Measurements from ENCODE around the gene ARHGEF25.

Gene ARHGEF25

DNA sequence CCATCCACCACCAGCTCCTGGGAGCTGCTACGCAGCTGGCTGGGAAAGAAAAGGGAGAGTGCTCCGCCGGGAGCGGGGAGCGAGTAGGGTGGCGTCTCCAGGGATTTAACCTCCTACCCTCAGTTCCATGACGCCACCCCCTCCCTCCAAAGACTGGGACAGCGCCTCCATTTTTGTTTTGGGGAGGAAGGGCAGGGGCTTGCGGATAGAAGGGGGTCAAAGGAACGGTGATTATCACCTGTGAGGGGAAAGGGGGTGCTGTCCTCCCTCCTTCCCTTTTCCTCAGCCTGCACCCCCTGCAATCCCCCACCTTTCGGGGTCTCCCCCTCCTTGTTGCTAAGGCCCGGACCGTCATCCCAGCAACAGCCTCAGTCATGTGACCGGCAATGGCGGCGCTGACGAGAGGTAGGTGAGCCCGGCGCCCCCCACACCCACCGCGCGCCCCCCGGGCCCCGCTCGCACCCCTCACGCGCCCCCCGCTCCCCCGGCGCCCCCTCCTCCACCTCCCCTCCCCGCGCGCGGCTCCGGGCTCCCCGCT, 6.7 kb upstream of the ARHGEF25 start, which contains the start of gene DTX3:
DTX3 (plus strand) TSS at position 371 of the 538 bp plus-strand sequence. CDS start 1,694 bp downstream, outside the sequence.
- peak within 1 kb of the TSS; percentile 75 for H3K4me3 ChIP-seq (ENCODE audit: low read depth, low read length)
- DNase-seq (ENCODE audit: low read depth), result no peak
- TF ChIP-seq CTCF (IDR thresholded peaks at IDR 0.05; ENCODE audit: low read depth, low read length, missing control alignments), result no peak

DNA sequence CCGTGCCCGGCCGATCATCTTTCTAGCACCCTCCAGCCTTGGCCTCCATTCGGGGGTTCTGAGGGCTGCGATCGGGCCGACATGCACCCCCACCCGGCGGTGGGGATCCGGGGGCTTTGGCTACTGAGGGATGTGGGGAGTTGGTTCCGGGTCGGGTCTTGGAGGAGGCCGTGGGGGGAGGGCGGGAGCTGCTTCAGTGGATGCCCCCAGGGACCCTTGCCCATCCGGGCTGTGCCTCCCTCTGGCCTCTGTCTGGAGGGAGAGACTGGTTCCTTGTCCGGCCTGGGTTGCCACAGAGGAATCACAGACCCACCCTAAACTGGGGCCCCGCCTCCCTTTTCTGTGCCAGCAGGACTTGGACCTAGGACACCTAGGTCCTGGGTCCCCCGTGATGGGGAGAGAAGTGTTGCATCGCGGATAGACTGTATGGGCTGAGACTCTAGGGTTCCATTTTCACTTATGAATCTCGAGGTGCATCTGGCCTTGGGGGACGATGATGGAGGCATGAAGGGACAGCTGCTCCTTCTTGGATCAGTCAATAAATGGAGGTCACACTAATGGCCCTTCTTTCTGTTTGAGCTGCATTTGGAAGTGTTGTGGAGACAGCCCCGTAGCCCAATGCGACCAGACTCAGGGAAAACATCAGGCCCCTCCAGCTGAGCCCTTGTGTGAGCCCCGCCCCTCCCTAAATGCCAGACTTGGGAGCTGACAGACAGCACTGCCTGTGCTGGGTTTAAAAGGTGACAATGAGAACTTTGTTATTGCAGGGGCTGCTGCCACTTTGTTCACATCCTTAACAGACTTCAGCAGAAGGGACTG, 6.0 kb upstream of the ARHGEF25 start:
- DNase-seq (ENCODE audit: low read depth), result no peak
- TF ChIP-seq CTCF (IDR thresholded peaks at IDR 0.05; ENCODE audit: low read depth, low read length, missing control alignments), result no peak
- H3K4me3 ChIP-seq (ENCODE audit: low read depth, low read length), result peak overlapping the region; percentile 75

DNA sequence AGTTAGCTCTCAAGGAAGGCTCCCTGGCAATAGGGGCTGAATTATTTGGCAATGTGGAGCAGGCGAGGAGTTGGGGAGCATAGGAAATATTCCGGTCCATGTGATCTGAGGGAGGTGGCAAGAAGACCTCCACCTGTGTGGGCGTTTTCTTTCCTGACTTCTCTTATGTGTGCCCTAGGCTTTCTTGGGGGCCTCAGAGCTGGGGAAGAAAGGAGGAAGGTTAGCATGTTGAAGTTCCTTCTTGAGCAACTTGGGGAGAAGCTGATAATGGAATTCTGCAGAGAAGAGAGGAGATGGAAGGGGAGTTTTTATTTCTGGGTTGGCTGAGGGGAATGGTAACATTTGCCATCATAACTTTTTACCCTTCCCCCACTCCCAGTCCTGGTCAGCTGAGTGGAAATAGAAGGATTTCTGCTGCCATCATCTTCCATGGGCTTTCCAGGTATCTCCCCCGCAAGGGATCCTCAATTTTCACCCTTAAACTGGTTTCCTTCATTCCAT, 5.4 kb upstream of the ARHGEF25 start:
- no peak overlapping the region for H3K4me3 ChIP-seq (ENCODE audit: low read depth, low read length)
- TF ChIP-seq CTCF (IDR thresholded peaks at IDR 0.05; ENCODE audit: low read depth, low read length, missing control alignments), result no peak
- no peak for DNase-seq (ENCODE audit: low read depth)

DNA sequence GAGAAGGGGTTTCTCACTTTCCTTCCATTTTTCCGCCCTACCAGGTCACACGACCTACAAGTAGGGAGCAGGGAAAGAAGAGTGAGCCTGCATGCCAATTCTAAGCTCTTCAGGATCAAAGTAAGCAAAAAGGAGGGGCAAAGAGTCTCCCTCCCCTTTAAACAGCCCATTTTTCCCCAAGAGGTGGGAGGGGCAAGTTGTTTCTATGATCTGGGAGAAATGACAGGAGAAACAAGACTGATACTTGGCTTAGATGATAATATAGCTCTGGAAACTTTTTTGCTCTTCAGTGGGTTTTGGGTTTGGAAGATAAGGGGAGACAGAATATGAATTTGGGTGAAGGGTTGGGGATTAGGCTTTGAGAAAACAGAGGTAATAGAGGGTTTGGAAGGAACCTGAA, 4.8 kb upstream of the ARHGEF25 start:
- TF ChIP-seq CTCF (IDR thresholded peaks at IDR 0.05; ENCODE audit: low read depth, low read length, missing control alignments), result no peak
- no peak overlapping the region for H3K4me3 ChIP-seq (ENCODE audit: low read depth, low read length)
- no peak for DNase-seq (ENCODE audit: low read depth)

DNA sequence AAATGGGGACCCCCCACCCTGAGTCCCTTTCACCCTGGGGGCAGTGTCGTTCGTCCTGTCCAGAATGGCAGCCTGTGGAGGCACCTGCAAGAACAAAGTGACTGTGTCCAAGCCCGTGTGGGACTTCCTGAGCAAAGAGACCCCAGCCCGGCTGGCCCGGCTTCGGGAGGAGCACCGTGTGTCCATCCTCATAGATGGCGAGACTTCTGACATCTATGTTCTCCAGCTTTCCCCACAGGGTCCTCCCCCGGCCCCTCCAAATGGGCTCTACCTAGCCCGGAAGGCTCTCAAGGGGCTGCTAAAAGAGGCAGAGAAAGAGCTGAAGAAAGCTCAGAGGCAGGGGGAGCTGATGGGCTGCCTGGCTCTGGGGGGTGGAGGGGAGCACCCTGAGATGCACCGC, 4.4 kb upstream of the ARHGEF25 start:
- no peak overlapping the region for H3K4me3 ChIP-seq (ENCODE audit: low read depth, low read length)
- no peak for DNase-seq (ENCODE audit: low read depth)
- TF ChIP-seq CTCF (IDR thresholded peaks at IDR 0.05; ENCODE audit: low read depth, low read length, missing control alignments), result no peak

DNA sequence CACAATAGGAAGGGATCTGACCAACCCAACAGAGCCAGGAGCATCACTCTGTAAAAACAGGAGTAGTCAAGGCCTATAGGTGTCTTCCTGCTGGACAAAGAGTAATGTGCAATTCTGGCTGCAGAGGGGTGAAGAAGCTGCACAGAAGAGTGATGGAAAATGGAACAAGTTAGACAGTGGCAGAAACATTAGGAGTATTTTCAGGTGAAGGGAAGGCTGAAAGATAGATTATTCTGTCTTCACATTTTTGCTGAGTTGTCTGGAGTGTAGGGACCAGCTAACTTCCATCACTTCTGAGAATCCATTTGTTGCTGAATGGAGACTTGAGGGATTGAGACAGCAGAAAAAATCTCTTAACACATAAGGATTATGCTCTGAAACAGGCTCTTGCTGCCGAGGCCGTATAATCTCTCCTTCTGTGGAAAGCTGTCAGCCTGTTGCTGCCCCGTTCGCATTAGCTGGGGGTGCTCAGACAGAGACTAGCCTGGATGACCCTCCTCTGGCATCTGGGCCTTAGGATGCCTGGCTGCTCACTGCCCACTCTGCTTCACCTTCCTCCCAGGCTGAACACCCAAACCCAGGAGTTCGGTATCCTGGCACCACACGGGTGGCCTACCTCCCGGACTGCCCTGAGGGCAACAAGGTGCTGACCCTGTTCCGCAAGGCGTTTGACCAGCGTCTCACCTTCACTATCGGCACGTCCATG, 3.1 kb upstream of the ARHGEF25 start:
- H3K4me3 ChIP-seq (ENCODE audit: low read depth, low read length), result no peak overlapping the region
- no peak for DNase-seq (ENCODE audit: low read depth)
- TF ChIP-seq CTCF (IDR thresholded peaks at IDR 0.05; ENCODE audit: low read depth, low read length, missing control alignments), result no peak

Measured in GM12864 (cell line).